Measurements from ENCODE around the gene TMEM158. TPM values are rescaled to one million over a fixed set of nuclear protein-coding genes. Genes with fewer than 3 reads are reported as not detected.

Gene TMEM158
- total RNA-seq, 1 experiment from 2014 or later: 25.8 TPM

- H3K4me3 ChIP-seq (replicated peaks in 1 of 2; ENCODE audit: low read depth in 1 of 2, low read length in 2 of 2): no peak overlapping the region
- ChIA-PET RAD21 (ENCODE audit: low non-redundant PET in 1 of 2, low total read pairs in 2 of 2, uncharacterized antibody in 2 of 2, unreplicated experiment in 2 of 2) (interaction anchor here (0.9 to 1.5 kb wide), 2 partner anchors 170 to 171 kb away, joined by 3 to 7 read pairs; no protein-coding TSS in a partner anchor), POLR2A (interaction anchor here (1.2 to 1.8 kb wide), 3 partner anchors 65 to 171 kb away, joined by 6 to 7 read pairs (median 6); partner anchors contain the start of gene CDCP1), CTCF (interaction anchor here (1.4 to 5.7 kb wide), 4 partner anchors 12 to 169 kb away, joined by 9 to 94 read pairs (median 14); no protein-coding TSS in a partner anchor)
- H3K9me2 ChIP-seq (ENCODE audit: insufficient read depth): no peaks in the 10 kb centered on the region
- H3K4me1 ChIP-seq (ENCODE audit: control insufficient read depth in 1 of 2, insufficient read depth in 2 of 2, low read length in 2 of 2): peaks cover 4 to 27% of the 10 kb centered on the region in 2 experiments; a peak in 3 of 4 replicates
- H3K27ac ChIP-seq (ENCODE audit: low read depth, low read length): no peak overlapping the region
- TF ChIP-seq YY1 (IDR thresholded peaks at IDR 0.05; ENCODE audit: extremely low read depth, insufficient replicate concordance, low read depth, low read length) (no peak), ZNF274 (IDR thresholded peaks at IDR 0.05; ENCODE audit: low read depth, low read length) (no peak), RAD21 (IDR thresholded peaks at IDR 0.05; ENCODE audit: low read depth) (no peak), CTCF (IDR thresholded peaks at IDR 0.05 in 2 of 3, conservative IDR thresholded peaks at IDR 0.05 in 1 of 3; ENCODE audit: borderline replicate concordance in 1 of 3, insufficient read depth in 1 of 3, low read depth in 2 of 3, low read length in 2 of 3) (no peak), SIN3A (IDR thresholded peaks at IDR 0.05; ENCODE audit: low read depth) (no peak), POLR2AphosphoS5 (IDR thresholded peaks at IDR 0.05; ENCODE audit: low read depth, low read length) (no peak), ZBTB33 (IDR thresholded peaks at IDR 0.05; ENCODE audit: extremely low read depth, insufficient replicate concordance, low read length) (no peak), CEBPB (IDR thresholded peaks at IDR 0.05; ENCODE audit: low read depth) (no peak)
- TF ChIP-seq, protein P1, sequence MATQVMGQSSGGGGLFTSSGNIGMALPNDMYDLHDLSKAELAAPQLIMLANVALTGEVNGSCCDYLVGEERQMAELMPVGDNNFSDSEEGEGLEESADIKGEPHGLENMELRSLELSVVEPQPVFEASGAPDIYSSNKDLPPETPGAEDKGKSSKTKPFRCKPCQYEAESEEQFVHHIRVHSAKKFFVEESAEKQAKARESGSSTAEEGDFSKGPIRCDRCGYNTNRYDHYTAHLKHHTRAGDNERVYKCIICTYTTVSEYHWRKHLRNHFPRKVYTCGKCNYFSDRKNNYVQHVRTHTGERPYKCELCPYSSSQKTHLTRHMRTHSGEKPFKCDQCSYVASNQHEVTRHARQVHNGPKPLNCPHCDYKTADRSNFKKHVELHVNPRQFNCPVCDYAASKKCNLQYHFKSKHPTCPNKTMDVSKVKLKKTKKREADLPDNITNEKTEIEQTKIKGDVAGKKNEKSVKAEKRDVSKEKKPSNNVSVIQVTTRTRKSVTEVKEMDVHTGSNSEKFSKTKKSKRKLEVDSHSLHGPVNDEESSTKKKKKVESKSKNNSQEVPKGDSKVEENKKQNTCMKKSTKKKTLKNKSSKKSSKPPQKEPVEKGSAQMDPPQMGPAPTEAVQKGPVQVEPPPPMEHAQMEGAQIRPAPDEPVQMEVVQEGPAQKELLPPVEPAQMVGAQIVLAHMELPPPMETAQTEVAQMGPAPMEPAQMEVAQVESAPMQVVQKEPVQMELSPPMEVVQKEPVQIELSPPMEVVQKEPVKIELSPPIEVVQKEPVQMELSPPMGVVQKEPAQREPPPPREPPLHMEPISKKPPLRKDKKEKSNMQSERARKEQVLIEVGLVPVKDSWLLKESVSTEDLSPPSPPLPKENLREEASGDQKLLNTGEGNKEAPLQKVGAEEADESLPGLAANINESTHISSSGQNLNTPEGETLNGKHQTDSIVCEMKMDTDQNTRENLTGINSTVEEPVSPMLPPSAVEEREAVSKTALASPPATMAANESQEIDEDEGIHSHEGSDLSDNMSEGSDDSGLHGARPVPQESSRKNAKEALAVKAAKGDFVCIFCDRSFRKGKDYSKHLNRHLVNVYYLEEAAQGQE (IDR thresholded peaks at IDR 0.05; ENCODE audit: low read depth): no peak
- ATAC-seq (no peak), DNase-seq (ENCODE audit: low read depth, low spot score) (no peak)
- H3K27me3 ChIP-seq (ENCODE audit: insufficient read depth, low read length): no peaks in the 10 kb centered on the region
- no TSS peak for BruUV-seq (replicated peaks)
- H4K20me1 ChIP-seq (ENCODE audit: insufficient read depth): no peaks in the 10 kb centered on the region
- no peak overlapping the region for H3K9ac ChIP-seq (ENCODE audit: low read length)
- H3K4me2 ChIP-seq (ENCODE audit: low read length): no peak overlapping the region
- H3K79me2 ChIP-seq (ENCODE audit: insufficient read depth, low read length): no peaks in the 10 kb centered on the region
- intact Hi-C loops (cut with micrococcal nuclease): loop anchor here (2.0 kb wide), 1 partner anchor 79 kb away; no protein-coding TSS in a partner anchor
- H2AFZ ChIP-seq (ENCODE audit: low read depth, low read length, poor library complexity, severe bottlenecking): no peak overlapping the region
- H3K36me3 ChIP-seq (ENCODE audit: control insufficient read depth in 1 of 2, insufficient read depth in 2 of 2, low read length in 2 of 2): no peaks in the 10 kb centered on the region
- H3K9me3 ChIP-seq (ENCODE audit: control insufficient read depth in 1 of 2, insufficient read depth in 1 of 2, low read depth in 1 of 2, low read length in 2 of 2): no peaks in the 10 kb centered on the region
These were observed 14.5 kb downstream of the TMEM158 start for GRCh38 chr3:45211466-45212094.

All from HCT116 (cell line).